Breast epithelium (tissue), 4 donors: ENCODE results near the gene INSM1. TPM values are rescaled to one million over a fixed set of nuclear protein-coding genes. Genes with fewer than 3 reads are reported as not detected.
A peak's percentile ranks its signal among the peaks of the same experiment; 100 is the strongest.

Experiments
- DNase-seq, 2 donors: peaks; one replicate each; pipeline ENCODE4 v3.0.0-alpha.2; 2019; ENCODE audit warnings: low spot score in 2 of 2
- H3K27ac ChIP-seq, 2 donors: fragments of 200-600 bp; sonication (generic) in 1 of 2; one replicate each; pipeline ENCODE4 v1.5.1; 2016 to 2019; ENCODE audit warnings: mild to moderate bottlenecking in 1 of 2
- H3K27me3 ChIP-seq, 2 donors: fragments of 200-600 bp; sonication (generic) in 1 of 2; one replicate each; pipeline versions ENCODE4 v1.5.1 to v1.6.0; 2017 to 2019; ENCODE audit warnings: control low read depth in 1 of 2, mild to moderate bottlenecking in 1 of 2
- H3K36me3 ChIP-seq: fragments of 200-600 bp; one replicate; pipeline ENCODE4 v1.5.1; 2019
- H3K4me1 ChIP-seq, 2 donors: fragments of 200-600 bp; sonication (generic); one replicate each; pipeline ENCODE4 v1.5.1; 2016 to 2019; ENCODE audit warnings: control low read depth in 1 of 2
- H3K4me3 ChIP-seq, 3 donors: fragments of 200-600 bp; sonication (generic); 1 replicate in 2 of 3; 2 replicates in 1 of 3; pipeline ENCODE4 v1.5.1; 2016 to 2019; ENCODE audit warnings: mild to moderate bottlenecking in 3 of 3, moderate library complexity in 2 of 3
- H3K9me3 ChIP-seq, 2 donors: fragments of 200-600 bp; sonication (generic) in 1 of 2; one replicate each; pipeline ENCODE4 v1.5.1; 2016 to 2019; ENCODE audit warnings: control low read depth in 1 of 2
- POLR2A ChIP-seq: fragments of 450-650 bp; IDR thresholded peaks from one replicate; pipeline ENCODE4 v1.6.1; 2016; ENCODE audit warnings: antibody characterized with exemption, mild to moderate bottlenecking, moderate library complexity
- POLR2AphosphoS5 ChIP-seq, 3 donors: sonication (generic); formaldehyde crosslinking; IDR thresholded peaks; one replicate each; pipeline ENCODE4 v1.6.1; 2017; ENCODE audit warnings: antibody characterized with exemption in 3 of 3
- intact Hi-C: fragments of 100-400 bp; cut with DNase I; formaldehyde crosslinking; loops from one replicate; pipeline ENCODE4 v1.15.1; 2023; ENCODE audit warnings: low total_unique reads
- total RNA-seq, 3 donors: library from RNA; depleted of rRNA; stranded (reverse); fragments of >200 nt; gene quantifications; one replicate each; pipeline ENCODE4 v1.1.0, GENCODE V29; 2016
- TF ChIP-seq, protein P1 (sequence below), 3 donors: fragments of 450-650 bp; IDR thresholded peaks; one replicate each; pipeline ENCODE4 v1.5.1; 2016 to 2017; ENCODE audit warnings: antibody characterized with exemption in 3 of 3, mild to moderate bottlenecking in 3 of 3, moderate library complexity in 3 of 3

Gene INSM1
- total RNA-seq, 3 donors from 2014 or later = 0.48 TPM; not detected in 2

DNA sequence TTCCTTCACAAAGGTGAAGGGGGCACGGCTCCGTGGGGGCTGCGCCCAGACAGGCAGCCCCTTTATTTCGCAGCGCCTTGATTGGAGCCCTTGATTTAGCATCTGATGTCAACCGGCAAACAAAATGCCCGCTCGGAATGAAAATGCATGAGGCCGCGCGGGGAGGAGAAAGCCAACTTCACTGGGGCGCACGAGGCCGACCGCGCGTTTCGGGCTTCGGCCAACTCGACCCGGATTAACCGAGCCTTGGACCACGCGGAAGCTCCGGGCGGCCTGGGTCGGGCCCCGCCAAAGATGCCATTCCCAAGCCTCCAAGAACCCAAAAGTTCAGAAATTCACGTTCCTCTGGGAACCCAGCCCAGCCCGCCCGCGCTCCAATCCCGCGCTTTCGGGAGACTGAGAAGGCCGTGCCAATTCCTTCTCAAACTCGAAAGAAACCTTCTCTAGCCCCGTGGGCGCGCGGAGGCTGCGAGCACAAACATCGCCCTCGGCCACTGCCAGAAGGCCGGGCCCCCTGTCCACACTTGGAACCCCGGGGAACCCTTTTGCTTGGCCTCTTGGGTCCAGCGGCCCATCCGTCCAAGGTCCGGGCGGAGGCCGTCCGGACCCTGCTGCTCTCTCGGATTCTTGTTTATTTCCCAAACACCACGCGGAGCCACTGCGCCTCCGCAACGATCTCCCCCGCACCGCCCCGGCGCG lies 879 bp upstream of the INSM1 start:
- Histone ChIP-seq H3K27me3 (peaks cover 0 to 89% of the 10 kb centered on the region in 2 donors), H3K4me1 (peaks cover 10% of the 10 kb centered on the region in 2 donors), H3K9me3 (no peaks in the 10 kb centered on the region), H3K27ac (no peak overlapping the region), H3K36me3 (no peaks in the 10 kb centered on the region), H3K4me3 (peak overlapping the region; percentile 32 to 65 (median 35))
- intact Hi-C loops = no loop called here
- TF ChIP-seq POLR2AphosphoS5 (IDR thresholded peaks at IDR 0.05) (no peak), POLR2A (no peak)
- TF ChIP-seq, protein P1, sequence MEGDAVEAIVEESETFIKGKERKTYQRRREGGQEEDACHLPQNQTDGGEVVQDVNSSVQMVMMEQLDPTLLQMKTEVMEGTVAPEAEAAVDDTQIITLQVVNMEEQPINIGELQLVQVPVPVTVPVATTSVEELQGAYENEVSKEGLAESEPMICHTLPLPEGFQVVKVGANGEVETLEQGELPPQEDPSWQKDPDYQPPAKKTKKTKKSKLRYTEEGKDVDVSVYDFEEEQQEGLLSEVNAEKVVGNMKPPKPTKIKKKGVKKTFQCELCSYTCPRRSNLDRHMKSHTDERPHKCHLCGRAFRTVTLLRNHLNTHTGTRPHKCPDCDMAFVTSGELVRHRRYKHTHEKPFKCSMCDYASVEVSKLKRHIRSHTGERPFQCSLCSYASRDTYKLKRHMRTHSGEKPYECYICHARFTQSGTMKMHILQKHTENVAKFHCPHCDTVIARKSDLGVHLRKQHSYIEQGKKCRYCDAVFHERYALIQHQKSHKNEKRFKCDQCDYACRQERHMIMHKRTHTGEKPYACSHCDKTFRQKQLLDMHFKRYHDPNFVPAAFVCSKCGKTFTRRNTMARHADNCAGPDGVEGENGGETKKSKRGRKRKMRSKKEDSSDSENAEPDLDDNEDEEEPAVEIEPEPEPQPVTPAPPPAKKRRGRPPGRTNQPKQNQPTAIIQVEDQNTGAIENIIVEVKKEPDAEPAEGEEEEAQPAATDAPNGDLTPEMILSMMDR (IDR thresholded peaks at IDR 0.05) = no peak
- no peak for DNase-seq

DNA sequence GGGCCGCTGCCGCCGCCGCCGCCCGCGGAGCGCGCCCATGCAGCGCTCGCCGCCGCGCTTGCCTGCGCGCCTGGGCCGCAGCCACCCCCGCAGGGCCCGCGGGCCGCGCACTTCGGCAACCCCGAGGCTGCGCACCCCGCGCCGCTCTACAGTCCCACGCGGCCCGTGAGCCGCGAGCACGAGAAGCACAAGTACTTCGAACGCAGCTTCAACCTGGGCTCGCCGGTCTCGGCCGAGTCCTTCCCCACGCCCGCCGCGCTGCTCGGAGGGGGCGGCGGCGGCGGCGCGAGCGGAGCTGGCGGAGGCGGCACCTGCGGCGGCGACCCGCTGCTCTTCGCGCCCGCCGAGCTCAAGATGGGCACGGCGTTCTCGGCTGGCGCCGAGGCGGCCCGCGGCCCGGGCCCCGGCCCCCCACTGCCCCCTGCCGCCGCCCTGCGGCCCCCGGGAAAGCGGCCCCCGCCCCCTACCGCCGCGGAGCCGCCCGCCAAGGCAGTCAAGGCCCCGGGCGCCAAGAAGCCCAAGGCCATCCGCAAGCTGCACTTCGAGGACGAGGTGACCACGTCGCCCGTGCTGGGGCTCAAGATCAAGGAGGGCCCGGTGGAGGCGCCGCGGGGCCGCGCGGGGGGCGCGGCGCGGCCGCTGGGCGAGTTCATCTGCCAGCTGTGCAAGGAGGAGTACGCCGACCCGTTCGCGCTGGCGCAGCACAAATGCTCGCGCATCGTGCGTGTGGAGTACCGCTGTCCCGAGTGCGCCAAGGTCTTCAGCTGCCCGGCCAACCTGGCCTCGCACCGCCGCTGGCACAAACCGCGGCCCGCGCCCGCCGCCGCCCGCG lies 730 bp downstream of the INSM1 start:
- Histone ChIP-seq H3K4me1 (peaks cover 10% of the 10 kb centered on the region in 2 donors), H3K27ac (no peak overlapping the region), H3K9me3 (no peaks in the 10 kb centered on the region), H3K27me3 (peaks cover 0 to 85% of the 10 kb centered on the region in 2 donors), H3K36me3 (no peaks in the 10 kb centered on the region), H3K4me3 (peak overlapping the region; percentile 32 to 65 (median 35))
- no peak for DNase-seq
- TF ChIP-seq POLR2AphosphoS5 (IDR thresholded peaks at IDR 0.05) = no peak
- TF ChIP-seq POLR2A = no peak
- intact Hi-C loops = no loop called here

DNA sequence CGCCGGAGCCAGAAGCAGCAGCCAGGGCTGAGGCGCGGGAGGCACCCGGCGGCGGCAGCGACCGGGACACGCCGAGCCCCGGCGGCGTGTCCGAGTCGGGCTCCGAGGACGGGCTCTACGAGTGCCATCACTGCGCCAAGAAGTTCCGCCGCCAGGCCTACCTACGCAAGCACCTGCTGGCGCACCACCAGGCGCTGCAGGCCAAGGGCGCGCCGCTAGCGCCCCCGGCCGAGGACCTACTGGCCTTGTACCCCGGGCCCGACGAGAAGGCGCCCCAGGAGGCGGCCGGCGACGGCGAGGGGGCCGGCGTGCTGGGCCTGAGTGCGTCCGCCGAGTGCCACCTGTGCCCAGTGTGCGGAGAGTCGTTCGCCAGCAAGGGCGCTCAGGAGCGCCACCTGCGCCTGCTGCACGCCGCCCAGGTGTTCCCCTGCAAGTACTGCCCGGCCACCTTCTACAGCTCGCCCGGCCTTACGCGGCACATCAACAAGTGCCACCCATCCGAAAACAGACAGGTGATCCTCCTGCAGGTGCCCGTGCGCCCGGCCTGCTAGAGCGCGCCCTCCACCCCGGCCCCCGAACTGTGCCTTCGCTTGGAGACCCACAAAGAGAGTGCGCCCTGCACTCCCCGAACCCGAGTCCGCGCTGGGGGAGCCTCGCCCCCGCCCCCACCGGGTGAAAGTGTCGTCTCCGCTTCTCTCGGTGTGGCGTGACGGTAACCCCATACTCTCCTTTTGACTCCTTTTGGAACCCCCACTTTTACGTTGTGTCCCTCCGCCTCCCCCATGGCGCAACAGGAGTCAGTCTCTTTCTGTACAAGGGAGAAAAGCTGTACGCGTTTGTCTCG lies 1.6 kb downstream of the INSM1 start:
- Histone ChIP-seq H3K4me3 (peak overlapping the region; percentile 32 to 65 (median 35)), H3K36me3 (no peaks in the 10 kb centered on the region)
- TF ChIP-seq POLR2AphosphoS5 (IDR thresholded peaks at IDR 0.05) (no peak), POLR2A (no peak)
- TF ChIP-seq, protein P1 (IDR thresholded peaks at IDR 0.05) = no peak

DNA sequence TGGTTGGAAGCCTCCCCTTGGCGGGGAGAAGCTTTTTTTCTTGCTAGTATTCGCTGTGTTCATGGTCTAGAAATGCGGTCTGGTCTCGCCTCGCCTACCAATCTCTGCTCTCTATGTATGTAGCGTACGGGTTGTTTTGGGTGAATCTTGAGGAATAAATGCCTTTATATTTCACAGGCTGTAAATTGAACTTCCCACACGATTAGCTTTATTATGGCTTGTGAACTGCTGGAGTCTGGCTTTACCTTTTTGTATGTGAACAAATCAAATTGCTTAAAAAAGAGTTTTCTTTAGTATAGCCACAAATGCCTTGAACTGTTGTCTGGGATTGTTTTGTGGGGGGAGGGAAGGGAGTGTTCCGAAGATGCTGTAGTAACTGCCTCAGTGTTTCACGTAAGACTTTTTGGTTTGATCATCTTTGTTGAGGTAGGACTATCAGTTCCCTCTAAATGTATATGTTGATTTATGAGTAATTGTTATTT lies 2.2 kb downstream of the INSM1 start:
- intact Hi-C loops = no loop called here
- Histone ChIP-seq H3K36me3 (no peaks in the 10 kb centered on the region), H3K27ac (no peak overlapping the region), H3K27me3 (peaks cover 0 to 77% of the 10 kb centered on the region in 2 donors), H3K9me3 (no peaks in the 10 kb centered on the region), H3K4me1 (peaks cover 10% of the 10 kb centered on the region in 2 donors), H3K4me3 (peak overlapping the region in 1 of 3 donors; percentile 32)
- no peak for DNase-seq
- TF ChIP-seq POLR2A = no peak
- TF ChIP-seq POLR2AphosphoS5 (IDR thresholded peaks at IDR 0.05) = no peak
- TF ChIP-seq, protein P1 (IDR thresholded peaks at IDR 0.05) = no peak

More for the DNA sequence above, 1.6 kb downstream of the INSM1 start:
- peaks cover 10% of the 10 kb centered on the region in 2 donors for H3K4me1 ChIP-seq
- intact Hi-C loops = no loop called here
- DNase-seq = no peak
- H3K9me3 ChIP-seq = no peaks in the 10 kb centered on the region
- peaks cover 0 to 81% of the 10 kb centered on the region in 2 donors for H3K27me3 ChIP-seq
- no peak overlapping the region for H3K27ac ChIP-seq

DNA sequence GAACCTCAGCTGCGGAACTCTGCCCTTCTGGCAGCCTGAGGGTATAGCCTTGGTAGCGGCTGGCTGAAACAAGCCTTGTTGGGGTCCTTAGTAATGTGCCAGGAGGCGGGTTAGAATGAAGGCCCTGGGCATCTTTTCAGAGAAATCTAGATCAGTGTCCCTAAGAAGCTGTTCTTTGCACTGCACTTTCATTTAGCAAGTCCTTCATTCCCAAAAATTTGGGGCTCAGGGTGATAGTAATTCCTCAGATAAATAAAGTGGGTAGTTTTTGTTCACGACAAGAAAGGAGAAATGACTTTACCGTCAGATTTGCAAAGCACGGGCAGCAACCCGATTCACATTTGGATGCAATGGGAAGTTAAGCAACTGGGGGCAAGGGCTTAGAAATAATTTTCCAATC lies 3.2 kb downstream of the INSM1 start:
- H3K27me3 ChIP-seq = peaks cover 0 to 68% of the 10 kb centered on the region in 2 donors
- no peak overlapping the region for H3K4me3 ChIP-seq
- no peak overlapping the region for H3K27ac ChIP-seq
- intact Hi-C loops = no loop called here
- no peak for DNase-seq
- no peak for TF ChIP-seq POLR2AphosphoS5 (IDR thresholded peaks at IDR 0.05)
- TF ChIP-seq POLR2A = no peak
- TF ChIP-seq, protein P1 (IDR thresholded peaks at IDR 0.05) = no peak
- no peaks in the 10 kb centered on the region for H3K9me3 ChIP-seq
- H3K4me1 ChIP-seq = peaks cover 10% of the 10 kb centered on the region in 2 donors
- H3K36me3 ChIP-seq = no peaks in the 10 kb centered on the region
